Measurements from ENCODE around the gene TUB.

TUB gene

GRCh38 chr11:8080674-8081590 is at the start of gene TUB:
TSS of gene TUB (plus strand) at chr11:8081211. CDS start at chr11:8081511, 300 bp downstream.
- H3K4me3 ChIP-seq (ENCODE audit: low read depth, low read length), result peak within 1 kb of the TSS; percentile 57
- no peak for DNase-seq (ENCODE audit: low read depth)
- TF ChIP-seq, protein P1, sequence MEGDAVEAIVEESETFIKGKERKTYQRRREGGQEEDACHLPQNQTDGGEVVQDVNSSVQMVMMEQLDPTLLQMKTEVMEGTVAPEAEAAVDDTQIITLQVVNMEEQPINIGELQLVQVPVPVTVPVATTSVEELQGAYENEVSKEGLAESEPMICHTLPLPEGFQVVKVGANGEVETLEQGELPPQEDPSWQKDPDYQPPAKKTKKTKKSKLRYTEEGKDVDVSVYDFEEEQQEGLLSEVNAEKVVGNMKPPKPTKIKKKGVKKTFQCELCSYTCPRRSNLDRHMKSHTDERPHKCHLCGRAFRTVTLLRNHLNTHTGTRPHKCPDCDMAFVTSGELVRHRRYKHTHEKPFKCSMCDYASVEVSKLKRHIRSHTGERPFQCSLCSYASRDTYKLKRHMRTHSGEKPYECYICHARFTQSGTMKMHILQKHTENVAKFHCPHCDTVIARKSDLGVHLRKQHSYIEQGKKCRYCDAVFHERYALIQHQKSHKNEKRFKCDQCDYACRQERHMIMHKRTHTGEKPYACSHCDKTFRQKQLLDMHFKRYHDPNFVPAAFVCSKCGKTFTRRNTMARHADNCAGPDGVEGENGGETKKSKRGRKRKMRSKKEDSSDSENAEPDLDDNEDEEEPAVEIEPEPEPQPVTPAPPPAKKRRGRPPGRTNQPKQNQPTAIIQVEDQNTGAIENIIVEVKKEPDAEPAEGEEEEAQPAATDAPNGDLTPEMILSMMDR (conservative IDR thresholded peaks at IDR 0.05; ENCODE audit: low read depth, low read length), result no peak

DNA sequence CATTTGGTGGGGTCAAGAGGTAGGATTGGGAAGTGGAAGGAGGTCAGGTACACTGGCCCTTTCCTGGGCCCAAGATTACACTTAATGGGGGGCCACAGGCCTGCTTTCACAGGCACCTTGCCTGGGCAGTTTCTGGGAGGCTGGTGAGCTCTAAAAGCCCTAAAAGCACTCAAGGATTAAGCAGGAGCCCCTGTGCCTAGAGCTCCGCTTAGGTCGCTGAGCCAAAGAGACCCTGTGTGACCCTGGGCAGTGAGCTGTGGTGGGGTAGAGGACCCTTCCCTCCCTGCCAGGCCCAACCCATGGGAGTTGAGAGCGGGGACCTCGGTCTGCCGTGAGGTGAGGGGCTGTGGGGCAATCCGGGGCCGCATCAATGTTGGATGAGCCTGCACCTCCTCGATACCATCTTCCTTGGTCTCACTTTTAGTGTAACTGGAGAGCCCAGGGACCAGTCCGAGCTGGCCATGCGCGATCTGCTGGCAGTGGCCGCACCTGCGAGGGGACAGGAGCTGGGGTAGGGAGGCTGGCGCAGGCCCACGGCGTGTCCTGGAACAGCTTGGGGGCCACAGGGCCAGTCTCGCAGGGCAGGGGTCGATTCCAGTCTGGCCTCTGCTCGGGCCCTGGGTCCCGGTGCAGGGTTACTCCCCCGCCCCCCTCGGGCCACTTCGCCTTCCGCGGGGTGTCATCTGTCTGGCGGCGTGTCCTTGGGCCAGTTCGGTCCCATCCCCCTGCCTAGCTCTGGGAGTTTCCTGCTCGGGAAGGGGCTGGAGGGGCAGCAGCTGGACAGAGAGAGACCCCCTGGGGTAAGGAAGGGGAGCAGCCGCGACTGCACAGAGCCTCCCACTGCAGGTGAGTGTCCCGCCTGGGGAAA is 49.5 kb upstream of the TUB start:
- no peak for DNase-seq (ENCODE audit: low read depth)
- no peak overlapping the region for H3K4me3 ChIP-seq (ENCODE audit: low read depth, low read length)
- TF ChIP-seq, protein P1 (conservative IDR thresholded peaks at IDR 0.05; ENCODE audit: low read depth, low read length), result no peak

- TF ChIP-seq, protein P1 (conservative IDR thresholded peaks at IDR 0.05; ENCODE audit: low read depth, low read length), result no peak
- no peak overlapping the region for H3K4me3 ChIP-seq (ENCODE audit: low read depth, low read length)
- no peak for DNase-seq (ENCODE audit: low read depth)
These were observed 48.9 kb upstream of the TUB start for GRCh38 chr11:8032122-8032521.

DNA sequence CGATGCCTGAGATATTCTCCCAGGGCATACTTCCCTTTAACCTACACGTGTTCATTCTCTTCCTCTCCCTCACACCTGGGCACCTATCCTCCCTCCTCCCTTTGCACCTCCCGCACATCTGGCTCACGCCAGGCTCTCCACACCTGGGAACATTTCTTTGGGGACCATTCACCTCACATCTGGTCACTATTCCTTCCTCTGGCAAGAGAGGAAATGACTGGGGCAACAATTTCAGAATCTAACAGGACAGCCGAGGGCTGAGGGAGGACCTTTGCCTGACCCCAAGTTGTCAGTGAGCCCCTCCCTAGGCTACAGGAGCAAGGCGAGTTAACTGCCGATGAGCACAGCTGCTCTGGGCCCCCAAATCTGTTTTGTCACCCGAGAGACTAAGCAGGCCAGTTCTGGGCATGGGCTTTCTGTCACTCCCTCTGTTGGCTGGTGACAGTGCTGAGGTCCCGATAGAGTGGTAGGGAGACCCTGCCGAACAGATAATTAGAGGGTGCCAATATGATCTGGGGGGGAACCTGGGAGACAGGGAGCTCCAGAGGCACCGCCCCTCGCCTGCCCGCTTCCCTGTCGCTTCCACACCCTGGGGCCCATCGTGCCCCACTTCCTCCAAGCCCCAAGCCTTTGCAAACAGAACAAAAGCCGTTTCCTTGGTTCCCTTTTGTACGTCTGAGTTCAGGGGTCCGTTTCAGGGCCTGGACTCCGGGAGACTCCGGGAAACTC is 48.3 kb upstream of the TUB start:
- TF ChIP-seq, protein P1 (conservative IDR thresholded peaks at IDR 0.05; ENCODE audit: low read depth, low read length), result no peak
- H3K4me3 ChIP-seq (ENCODE audit: low read depth, low read length), result no peak overlapping the region
- no peak for DNase-seq (ENCODE audit: low read depth)

DNA sequence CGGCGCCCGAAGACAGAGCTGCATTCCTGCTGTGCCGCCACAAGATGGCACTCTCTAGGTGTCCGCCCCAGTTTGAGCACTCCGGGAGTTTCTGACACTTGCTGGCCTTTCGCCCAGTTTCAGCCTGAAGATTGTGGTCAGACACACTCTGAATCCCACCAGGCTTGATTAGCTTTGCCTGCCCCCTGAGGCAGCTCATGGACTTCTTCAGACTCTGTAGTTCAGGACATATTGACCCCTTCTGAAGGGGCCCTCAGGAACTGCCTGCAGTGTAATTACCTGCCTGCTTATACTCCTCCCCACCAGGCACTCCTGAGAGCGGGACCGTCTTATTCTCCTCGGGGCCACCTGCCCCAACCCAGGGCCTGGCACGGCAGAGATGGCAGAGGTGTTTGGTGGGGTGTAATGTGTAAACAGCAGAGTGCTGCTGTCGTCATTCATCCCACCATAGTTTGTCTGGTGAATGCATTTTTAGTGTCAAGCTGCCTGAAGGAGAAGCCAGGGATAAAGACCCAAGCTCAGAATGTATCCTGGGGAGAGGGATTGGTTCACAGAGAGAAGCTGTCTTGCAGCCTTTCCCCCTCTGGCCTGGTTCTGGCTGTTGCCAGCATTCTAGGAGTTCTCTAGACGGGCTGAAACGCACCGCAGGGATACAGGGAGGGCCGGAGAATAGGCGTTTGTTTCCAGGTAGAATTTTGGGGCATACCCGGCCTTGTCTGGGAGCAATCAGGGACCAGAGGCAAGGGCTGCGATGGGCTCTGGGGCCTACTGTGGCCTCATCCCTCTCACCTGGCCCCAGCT is 47.5 kb upstream of the TUB start:
- DNase-seq (ENCODE audit: low read depth), result peak; percentile 92
- TF ChIP-seq, protein P1 (conservative IDR thresholded peaks at IDR 0.05; ENCODE audit: low read depth, low read length), result peak; percentile 93
- no peak overlapping the region for H3K4me3 ChIP-seq (ENCODE audit: low read depth, low read length)

DNA sequence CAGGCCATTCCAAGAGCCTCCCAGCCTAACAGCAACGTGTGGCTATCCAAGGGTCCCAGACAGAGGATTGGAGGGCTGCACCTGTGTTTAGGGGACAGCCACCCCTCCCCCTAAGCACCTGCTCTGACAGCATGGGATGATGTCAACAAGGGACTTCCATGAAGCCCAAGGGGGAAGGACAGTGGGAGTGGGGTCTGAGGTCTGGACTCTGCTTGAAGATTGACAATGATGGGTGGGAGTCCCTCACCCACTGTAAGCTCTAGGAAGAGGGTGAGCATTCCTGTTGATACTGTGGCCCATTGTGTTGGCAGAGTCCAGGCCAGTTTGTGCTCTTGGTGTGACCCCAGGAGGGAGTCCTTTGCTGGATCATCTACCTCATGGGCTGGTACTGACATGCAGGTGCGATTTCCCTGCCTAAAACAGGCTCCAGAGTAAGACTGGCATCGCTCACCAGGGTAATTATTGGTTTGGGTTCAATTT is 46.9 kb upstream of the TUB start:
- DNase-seq (ENCODE audit: low read depth), result no peak
- no peak overlapping the region for H3K4me3 ChIP-seq (ENCODE audit: low read depth, low read length)
- TF ChIP-seq, protein P1 (conservative IDR thresholded peaks at IDR 0.05; ENCODE audit: low read depth, low read length), result no peak

All from choroid plexus epithelial cell (primary cell).